Left hindlimb (tissue), 1 donor: ENCODE results near the gene CACNA2D4.

Experiments used
- DNase-seq: peaks from one replicate; pipeline ENCODE4 v3.0.0-alpha.2; 2018

The CACNA2D4 gene

DNA sequence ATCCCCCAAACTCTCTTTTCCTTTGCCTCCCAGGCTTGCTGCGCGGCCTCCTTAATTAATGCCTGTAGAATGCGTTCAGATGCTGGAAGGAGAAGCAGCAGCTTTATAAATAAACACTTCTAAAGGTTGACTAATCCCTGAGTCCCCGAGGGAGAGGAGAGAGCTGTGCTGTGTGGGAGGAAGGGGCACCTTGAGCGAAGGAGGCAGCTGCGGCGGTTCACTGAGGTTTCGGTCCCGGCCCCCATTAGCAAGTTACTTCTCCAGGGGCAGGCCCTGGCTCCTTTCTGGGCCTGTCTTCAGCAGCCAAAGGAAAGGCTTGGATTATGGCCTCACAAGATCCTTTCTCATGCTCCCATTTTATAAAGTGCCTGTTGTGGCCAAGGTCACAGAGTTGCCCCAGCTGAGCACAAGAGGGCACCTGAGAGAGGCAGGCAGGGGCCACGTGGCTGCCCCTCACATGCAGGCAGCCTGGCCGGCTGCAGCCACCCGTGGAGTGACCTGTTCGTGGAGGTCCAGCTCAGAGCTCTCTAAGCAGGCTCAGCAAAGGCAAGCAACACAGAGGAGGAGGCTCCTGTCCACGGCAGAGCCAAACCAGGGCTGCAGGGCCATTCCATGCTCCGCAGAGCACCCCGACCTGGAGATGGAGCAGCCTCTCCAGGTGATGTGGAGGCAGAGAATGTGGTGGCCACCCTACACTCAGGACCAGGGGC is 15.0 kb upstream of the CACNA2D4 start:
- peak; percentile 28 for DNase-seq

DNA sequence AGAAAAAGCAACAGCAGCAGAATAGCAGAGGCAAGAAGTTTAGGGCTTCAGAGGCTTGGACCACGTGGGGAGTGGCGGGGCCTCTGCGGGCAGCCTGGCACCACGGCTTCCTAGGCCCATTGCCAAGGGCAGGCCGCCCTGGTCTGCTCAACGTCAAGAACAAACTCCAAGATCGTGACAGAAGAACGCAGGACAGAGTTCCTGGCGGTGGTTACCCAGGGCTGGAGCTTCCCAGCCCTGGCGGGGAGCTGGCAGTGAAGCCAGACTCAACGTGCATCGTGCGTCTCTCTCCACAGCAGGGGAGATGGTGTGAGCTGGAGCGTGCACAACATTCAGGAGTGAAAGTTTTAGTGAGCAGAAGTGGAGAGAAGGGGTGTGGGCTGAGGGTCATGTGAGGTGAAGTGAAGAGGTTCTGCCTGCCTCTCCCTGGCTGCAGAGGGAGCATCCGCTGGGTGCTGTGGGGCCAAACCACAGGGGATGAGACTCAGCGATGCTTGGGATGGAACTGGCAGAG is 13.9 kb upstream of the CACNA2D4 start:
- DNase-seq: peak; percentile 60

DNA sequence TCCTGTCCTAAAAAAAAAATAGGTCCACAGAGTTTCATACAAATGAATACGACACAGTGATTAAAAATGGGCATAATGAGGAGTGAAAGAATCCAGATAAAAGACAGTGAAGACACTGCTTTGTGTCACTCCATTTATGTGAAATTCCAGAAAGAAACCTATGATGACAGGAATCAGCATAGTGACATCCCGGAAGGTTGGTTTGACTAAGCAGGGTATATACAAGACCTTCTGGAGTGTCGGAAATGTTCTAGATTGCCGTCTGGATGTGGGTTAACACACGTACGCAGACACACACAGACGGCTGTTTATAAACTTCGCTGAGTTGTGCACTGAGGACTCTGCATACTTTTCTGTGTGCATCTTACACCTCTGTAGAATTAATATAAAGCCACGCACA is 13.2 kb upstream of the CACNA2D4 start:
- DNase-seq: no peak

DNA sequence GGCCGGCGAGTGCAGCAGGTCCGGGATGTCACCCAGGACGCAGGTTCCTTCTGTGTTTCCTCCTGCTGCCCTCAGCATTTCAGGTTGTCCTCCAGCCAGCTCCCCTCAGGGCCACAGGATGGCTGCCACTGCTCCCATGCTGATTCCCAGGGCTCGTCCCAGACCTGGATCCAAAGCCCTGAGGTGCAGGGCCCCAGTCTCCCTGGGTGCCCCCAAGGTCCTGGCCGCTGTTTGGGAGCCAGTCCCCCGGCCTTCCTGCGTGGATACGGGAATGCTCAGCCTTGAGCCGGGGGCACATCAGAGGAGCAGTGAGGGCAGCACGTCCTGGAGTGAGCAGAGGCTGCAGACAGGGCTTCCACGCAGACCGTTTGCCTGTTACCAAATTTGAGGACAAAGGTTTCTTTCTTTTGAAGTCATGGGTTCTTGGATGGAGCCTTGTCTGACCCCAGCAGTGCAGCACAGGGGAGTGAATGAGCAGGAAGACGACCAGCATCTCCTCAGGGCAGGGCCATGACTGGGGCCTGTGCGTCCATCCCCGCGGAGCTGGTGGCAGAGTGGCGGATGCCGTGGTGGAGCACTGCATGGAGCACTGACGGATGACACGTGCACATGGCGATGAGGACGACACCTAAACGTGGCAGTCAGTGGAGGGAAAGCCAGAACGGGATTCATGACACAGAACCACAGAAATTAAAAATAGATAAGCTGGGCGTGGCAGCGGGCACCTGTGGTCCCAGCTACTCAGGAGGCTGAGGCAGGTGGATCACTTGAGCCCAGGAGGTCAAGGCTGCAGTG is 12.5 kb upstream of the CACNA2D4 start:
- DNase-seq: no peak

DNA sequence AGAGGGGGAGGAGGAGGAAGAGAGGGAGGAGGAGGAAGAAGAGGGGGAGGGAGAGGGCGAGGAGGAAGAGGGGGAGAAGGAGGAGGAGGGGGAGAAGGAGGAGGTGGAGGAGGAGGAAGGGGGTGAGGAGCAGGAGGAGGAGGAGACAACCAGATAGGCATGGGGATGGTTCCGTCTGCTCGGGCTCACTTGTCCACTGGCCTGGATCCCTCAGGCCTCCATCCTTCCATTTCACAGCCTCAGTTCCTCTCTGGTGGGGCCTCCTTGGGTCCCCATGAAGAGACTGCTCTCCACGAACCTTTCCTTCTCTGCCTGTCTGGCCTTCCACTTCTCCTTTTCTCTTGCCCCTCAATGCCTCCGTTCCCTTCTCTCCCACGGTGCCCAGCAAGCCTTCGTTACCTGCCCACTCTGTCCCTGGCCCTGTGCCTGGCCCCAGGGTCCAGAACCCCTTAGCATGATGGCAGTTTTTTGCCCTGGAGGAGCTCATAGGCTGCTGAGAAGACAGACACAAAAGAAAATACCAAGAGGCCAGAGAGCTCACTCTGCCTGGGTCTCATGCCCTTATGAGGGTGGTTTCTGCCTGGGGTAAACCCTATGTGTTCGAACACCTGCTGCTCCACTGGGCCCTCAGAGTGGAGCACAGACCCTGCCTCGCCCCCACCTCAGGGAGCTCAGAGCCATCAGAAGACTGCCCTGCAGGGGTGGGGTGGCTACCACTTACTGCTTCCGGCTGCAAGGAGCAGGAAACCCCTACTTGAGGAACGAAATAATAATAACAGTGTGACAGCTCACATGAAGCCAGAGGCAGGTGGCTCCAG is 11.7 kb upstream of the CACNA2D4 start:
- DNase-seq: no peak

GRCh38 chr12:1929241-1929984 is 11.0 kb upstream of the CACNA2D4 start:
- DNase-seq: no peak

DNA sequence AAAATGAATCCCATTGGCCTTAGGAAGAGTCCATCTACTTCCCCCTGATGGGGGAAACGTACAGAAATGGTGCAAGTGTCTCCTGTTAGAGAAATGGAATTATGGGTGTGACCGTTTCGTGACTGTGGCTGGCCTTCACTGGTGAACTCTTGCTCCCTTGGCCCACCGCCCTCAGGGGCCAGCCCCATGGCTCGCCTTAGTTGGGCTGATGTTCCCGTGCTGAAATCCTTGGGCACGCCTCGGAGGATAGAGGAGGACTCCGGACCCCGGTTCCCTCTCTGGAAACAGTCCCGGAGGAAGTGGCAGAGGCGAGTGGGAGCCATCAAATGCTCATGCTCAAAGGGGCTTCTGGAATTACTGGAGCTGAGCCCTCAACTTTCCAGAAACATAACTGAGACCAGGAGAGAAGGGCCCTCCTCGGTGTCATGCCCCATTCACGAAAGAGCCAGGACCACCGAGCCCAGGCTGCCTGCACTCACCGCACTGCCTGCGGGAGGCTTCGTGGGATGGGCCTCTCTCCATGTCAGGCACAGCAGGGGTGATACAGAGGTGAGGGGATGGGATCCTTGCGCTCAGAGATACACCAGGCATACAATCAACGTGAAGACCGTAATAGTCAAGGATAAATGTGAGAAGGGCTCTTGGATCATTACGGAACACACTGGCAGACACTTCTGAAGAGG is 10.1 kb upstream of the CACNA2D4 start:
- no peak for DNase-seq

DNA sequence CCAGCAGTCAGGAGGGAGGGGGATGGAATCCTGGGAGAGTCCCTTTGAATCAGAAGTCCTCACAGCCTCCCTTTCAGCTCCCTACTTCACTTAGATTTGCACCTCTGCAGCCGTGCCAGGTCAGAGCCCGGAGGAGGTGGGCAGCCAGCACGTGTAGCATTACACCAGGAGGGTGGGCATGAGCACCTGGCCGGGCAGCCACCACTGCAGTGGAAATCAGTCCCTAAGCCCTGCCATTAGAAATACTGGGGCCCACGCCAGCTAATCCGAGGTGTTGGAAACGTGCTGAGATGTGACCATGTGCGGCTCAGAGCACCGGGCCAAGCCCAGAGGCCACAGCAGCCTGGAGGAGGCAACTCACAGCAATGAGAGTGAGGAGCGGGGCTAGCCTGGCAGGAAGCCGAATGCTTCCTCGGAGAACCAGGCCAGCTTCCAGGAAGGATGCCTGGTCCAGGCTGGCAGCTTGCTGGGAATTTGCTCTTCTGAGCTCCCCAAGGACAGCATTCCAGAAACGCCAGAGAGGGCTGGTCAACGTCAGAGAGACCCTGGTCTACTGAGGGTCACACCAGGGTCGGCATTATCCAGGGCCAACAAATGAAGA is 9.4 kb upstream of the CACNA2D4 start:
- DNase-seq: no peak

DNA sequence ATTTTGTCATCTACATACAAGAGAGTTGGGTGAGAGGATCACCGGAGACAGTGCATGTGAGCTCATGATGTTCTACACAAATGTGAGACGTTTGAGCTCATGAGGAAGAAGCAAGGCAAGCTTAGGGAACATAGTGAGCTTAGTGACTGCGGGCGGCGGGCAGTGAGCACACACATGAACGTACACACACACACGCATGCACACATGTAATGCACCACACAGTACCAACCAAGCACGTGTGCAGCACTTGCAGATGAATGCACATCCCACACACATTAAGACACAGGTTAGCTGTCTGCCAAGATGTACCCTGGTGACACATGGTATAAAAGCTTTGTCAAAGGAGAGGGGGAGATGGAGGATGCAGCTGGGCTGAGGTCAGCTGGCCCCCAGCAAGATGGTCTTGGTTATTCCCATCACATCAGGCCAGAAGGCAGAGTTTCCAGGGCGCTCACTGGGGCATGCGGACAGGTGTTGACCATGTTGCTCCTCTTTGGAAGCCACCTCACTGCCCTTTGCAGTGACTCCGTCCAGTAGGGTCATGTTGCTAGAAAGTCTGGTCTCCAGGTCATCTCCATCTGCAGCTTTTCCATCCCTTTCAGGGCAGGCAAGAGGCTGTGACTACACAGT is 8.7 kb upstream of the CACNA2D4 start:
- DNase-seq: no peak

- no peak for DNase-seq
These were observed 7.8 kb upstream of the CACNA2D4 start for GRCh38 chr12:1926251-1926657.

- DNase-seq: no peak
These were observed 7.2 kb upstream of the CACNA2D4 start for GRCh38 chr12:1925684-1926006.

GRCh38 chr12:1924996-1925683 is 6.7 kb upstream of the CACNA2D4 start:
- DNase-seq: no peak

DNA sequence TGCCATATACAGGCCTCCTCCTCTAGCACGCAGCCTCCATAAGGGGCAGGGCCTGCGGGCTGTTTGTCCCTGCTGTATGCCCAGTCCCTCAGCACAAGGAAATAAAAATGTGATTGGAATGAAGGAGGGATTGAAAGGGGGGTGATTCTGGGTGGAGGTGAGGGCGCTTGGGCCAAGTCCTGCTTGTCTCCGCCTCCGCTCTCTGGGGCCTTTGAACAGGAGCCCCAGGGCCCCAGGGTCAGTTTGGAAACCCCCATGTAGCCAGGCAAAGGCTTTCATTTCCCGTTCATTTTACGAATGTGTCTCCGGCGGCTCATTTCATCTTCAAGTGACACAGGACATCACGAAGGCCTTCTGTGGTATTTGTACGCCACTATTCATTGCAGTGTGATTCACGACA is 4.5 kb upstream of the CACNA2D4 start:
- no peak for DNase-seq

GRCh38 chr12:1922075-1922709 is 3.7 kb upstream of the CACNA2D4 start:
- peak; percentile 30 for DNase-seq

GRCh38 chr12:1920971-1921370 is 2.5 kb upstream of the CACNA2D4 start:
- peak; percentile 17 for DNase-seq

DNA sequence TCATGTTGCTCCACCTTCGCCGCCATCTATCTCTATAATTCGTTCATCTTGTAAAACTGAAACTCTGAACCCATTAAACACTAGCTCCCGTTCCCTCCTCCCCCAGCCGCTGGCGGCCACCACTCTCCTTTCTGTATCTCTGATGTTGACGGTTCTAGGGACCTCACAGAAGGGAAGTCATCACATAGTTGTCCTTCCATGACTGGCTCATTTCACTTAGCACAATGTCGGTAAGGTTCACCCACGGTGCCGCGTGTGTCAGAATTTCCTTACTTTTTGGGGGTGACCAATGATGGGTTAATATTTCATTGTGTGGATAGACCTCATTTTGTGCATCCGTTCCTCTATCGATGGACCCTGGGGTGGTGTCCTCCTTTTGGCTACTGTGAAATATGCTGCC is 2.0 kb upstream of the CACNA2D4 start:
- DNase-seq: no peak

- no peak for DNase-seq
These were observed 1.3 kb upstream of the CACNA2D4 start for GRCh38 chr12:1919763-1920162.

- DNase-seq: peak; percentile 23
These were observed 832 bp upstream of the CACNA2D4 start for GRCh38 chr12:1919284-1919683.

DNA sequence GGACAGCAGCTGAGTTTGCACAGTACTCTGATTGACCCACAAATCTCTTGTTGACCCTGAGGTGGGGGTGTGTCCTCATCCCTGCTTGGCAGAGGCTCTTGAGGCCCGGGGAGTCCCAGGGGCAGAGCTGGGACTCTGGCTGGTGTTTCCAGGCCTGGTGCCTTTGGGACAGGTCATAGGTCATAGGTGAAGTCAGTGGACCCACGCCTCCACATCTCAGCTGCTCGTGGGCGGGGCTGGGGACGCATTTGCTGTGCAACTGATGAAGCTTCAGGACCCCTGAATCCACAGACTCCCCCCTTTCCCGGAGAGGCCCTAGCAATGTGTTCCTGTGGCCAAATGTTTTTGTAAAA is 408 bp upstream of the CACNA2D4 start:
- DNase-seq: peak; percentile 26
